22Rv1 (cell line): ENCODE results near the gene COA8.
A peak's percentile ranks its signal among the peaks of the same experiment; 100 is the strongest.

Source experiments
- H3K27ac ChIP-seq: fragments of 450-650 bp; 2 replicates; pipeline ENCODE4 v1.5.1; 2017
- ZFX ChIP-seq: fragments of 450-650 bp; IDR thresholded peaks from 2 replicates; pipeline ENCODE4 v1.6.1; 2017; ENCODE audit warnings: antibody characterized with exemption, borderline replicate concordance
- TF ChIP-seq, protein P1 (sequence below): fragments of 450-650 bp; IDR thresholded peaks from 2 replicates; pipeline ENCODE4 v1.5.1; 2017; ENCODE audit warnings: mild to moderate bottlenecking

The COA8 gene

DNA sequence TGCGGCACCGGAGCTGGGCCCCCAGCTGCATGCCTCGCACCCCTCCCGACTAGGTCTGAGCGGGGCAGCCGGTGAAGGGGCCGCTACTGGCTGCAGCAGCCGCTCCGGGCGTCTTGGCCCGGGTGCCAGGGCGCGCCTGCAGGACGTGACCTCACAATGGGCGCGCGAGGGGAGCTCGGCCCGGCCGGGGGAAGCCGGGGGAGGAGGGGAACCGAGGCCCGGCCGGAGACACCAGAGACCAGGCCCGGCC, 656 bp upstream of the COA8 start:
- H3K27ac ChIP-seq = peak overlapping the region; percentile 95
- TF ChIP-seq ZFX = no peak
- TF ChIP-seq, protein P1, sequence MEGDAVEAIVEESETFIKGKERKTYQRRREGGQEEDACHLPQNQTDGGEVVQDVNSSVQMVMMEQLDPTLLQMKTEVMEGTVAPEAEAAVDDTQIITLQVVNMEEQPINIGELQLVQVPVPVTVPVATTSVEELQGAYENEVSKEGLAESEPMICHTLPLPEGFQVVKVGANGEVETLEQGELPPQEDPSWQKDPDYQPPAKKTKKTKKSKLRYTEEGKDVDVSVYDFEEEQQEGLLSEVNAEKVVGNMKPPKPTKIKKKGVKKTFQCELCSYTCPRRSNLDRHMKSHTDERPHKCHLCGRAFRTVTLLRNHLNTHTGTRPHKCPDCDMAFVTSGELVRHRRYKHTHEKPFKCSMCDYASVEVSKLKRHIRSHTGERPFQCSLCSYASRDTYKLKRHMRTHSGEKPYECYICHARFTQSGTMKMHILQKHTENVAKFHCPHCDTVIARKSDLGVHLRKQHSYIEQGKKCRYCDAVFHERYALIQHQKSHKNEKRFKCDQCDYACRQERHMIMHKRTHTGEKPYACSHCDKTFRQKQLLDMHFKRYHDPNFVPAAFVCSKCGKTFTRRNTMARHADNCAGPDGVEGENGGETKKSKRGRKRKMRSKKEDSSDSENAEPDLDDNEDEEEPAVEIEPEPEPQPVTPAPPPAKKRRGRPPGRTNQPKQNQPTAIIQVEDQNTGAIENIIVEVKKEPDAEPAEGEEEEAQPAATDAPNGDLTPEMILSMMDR = no peak

DNA sequence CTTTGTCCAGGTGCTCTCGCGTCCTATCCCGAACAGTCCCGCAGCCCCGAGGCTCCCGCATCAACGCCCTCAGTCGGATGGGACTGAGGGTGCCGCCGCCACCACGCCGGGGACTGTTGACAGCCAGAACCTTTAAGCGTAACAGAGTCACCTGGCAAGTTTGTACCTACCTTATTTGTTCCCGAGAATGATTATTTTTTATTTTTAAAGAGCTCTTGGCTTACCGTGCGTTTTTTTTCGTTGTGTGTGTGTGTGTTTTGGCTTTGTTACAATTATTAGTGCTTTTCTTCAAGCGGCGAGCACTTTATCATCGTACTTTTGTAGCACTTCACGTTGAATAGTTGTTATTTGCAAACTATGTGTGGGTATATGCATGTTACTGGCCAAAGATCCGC, 463 bp downstream of the COA8 start:
- TF ChIP-seq, protein P1 = no peak
- TF ChIP-seq ZFX = no peak
- H3K27ac ChIP-seq = peak overlapping the region; percentile 95

DNA sequence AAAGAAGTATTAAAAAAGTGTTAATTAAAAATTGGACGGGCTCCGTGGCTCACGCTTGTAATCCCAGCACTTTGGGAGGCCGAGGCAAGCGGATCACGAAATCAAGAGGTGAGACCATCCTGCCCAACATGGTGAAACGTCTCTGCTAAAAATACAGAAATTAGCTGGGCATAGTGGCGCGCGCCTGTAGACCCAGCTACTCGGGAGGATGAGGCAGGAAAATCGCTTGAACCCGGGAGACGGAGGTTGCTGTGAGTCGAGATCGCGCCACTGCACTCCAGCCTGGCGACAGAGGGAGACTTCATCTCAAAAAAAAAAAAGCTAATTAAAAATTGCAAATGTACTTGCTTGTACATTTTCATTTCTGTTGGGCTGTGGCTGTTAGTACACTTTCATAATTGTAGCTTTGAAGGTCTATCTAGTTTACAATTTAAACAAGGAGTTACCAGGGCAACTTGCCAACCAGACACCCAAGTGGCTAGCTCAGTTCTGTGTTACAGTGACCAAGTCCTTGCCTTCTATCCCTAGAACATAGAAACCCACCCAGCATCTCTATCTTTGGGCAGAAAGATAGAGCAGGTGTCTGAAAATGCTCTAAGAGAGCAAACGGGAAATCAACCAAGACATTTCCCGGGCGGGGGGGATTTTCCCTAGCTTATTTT, 1.2 kb downstream of the COA8 start:
- TF ChIP-seq, protein P1 = no peak
- TF ChIP-seq ZFX = no peak

DNA sequence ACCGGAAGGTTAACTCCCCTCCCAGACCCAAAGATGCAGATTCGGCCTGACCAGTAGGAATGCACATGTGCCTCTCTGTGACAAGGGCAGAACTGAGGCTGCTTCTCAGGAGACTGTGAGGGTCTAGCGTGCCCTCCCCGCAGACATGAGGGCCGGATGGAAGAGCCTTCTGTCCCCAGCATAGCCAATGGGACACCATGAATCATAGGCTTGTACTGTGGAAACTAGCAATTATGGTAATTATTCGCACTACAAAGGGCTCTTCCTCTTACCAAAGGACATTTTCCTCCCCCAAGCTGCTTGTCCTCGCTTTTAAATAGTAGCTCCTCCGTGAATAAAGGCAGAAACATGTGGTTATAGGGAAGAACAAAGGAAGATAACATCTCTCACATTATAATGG, 6.2 kb downstream of the COA8 start:
- no peak for TF ChIP-seq ZFX
- TF ChIP-seq, protein P1 = no peak
- H3K27ac ChIP-seq = no peak overlapping the region; the same call in 1 of the 2 replicates

More for the DNA sequence above, 1.2 kb downstream of the COA8 start:
- peak overlapping the region; percentile 95 for H3K27ac ChIP-seq

DNA sequence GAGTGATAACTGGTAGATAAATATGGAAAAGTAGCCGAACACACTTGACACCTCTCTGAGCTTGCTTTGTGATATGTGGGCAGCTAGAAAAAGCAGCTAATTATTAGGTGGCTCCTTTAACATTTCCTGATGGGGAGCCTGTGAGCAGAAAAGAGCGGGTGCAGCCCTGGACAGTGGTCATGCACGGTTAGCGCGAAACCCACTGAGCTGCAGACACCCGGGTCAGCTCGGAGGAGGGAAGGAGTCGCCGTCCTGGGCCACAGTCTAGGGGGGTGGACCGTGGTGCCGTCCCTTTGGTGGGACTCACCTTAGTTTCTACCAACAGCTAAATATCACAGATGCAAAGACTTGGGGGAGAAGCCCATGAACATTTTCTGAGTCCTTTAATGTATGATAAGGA, 6.6 kb downstream of the COA8 start:
- TF ChIP-seq, protein P1 = no peak
- TF ChIP-seq ZFX = no peak
- no peak overlapping the region; the same call in 1 of the 2 replicates for H3K27ac ChIP-seq

DNA sequence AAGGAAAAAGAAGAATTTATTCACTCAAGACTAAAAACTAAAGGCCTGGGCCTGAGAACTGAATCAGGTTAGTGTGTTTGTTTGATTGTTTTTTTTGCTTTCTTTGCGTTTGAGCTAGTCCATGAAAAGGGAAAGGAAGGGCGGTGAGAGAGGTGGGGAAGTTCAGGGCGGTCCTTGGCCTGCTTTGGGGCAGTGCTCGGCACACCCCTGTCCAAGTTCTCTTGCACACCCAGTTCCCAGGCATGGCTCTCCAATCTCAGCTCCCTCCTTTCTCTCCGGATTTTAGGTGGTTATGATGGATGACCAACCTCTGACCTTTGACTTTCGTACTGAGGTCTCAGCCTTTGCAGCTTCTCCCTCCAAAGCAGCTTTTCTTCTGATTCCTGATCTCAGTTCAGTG, 11.3 kb downstream of the COA8 start:
- H3K27ac ChIP-seq = no peak overlapping the region
- no peak for TF ChIP-seq ZFX
- TF ChIP-seq, protein P1 = no peak

DNA sequence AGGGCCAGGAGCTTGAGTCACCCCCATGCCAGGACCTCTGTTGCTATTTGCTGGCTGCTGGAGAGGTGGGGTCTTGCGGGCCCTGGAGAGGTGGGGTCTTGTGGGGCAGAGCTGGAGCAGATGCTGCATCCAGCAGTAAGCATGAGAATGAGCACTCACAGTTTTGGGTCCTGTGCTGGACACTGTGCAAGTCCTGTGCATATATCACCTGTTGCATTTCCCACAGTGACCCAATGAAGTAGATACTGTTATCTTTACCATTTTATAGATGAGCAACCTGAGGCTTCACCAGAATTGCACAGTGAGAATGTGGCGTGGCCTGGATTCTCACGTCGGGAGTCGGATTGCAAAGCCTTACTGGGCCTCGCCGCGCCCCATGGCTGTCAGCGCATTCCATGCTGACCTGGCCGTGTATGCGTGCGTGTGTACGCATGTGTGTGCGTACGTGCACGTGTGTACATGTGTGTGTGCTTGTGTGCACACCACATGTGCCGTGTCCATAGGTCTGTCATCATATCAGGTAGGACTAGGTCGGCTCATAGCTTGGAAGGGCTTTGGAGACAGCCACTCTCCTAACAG, 12.0 kb downstream of the COA8 start:
- H3K27ac ChIP-seq = peak overlapping the region; percentile 76
- TF ChIP-seq, protein P1 = no peak
- no peak for TF ChIP-seq ZFX
